ENCODE data around the gene AK8.

Gene AK8

DNA sequence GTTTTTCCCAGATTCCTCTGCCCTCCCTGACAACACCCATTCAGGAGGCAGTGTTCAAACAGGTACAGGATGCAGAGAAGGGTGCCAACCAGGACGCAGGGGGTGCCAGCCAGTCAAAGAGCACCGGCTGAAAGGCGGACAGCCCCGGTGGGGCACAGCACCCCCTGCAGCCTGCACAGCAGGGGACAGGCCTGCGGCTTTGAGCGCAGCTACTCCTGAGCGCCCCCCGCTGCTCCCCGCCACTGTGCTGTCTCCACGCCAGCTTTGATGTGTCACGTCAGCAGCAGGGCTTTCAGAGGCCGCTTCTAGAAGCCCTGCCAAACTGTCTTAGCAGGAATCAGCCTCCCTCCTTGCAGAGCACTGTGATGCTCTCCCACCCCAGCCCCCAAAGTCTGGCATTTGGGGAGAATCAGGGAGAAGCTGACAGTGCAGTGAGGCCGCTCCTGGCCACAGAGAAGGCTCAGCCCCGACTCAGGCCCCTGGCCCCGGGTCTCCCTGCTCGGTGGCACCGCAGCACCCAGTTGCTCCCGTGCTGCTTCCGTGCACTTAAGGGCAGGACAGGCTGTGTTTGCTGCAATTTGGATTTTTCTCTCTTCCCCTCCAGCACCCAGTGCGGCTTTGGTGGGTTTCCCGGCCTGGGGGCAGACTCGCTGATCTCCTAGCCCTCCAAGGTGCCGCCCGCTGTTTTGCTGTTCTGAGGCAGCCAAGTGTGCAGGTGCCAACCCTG, 20.3 kb downstream of the AK8 start:
- DNase-seq = no peak

GRCh38 chr9:132857031-132857430, 21.1 kb downstream of the AK8 start:
- no peak for DNase-seq

DNA sequence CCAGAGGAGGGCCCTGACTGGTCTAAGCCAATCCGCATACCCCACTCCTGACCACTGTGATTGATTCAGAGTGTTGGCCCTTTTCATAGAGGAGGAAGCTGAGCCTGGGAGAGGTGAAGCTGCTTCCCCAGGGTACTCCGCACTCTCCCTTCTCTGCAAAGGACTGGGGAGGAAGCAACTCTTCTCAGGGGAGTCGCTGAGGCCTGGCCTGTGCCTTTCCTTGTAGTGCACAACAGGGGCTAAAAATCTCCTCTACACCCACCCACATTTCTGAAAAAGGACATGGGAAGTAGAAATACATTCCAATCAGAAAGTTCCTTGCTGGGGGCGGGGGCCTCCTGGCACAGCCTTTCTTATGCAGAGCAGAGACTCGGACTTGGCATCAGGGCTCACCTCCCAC, 22.2 kb downstream of the AK8 start:
- DNase-seq = no peak

DNA sequence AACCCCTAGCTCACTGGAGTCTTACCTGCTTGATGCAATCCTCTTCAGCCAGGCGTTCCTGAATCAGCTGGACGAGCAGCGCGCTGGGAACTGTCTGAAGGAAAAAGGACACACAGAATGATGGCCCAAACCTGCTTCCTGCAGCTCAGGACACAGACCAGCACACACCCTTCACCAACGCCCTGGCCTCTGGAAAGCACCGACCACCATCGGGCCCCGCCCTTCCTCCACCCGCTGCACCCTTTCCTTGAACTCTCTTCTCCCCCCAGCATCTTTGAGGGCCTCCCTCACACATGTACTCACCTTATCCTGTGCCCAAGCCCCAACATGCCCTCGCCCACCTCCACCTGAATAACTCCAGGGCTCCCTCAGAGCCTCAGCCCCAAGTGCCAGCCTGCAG, 23.3 kb downstream of the AK8 start:
- DNase-seq = no peak

- DNase-seq = no peak
Observed at GRCh38 chr9:132853482-132853881, 24.6 kb downstream of the AK8 start.

DNA sequence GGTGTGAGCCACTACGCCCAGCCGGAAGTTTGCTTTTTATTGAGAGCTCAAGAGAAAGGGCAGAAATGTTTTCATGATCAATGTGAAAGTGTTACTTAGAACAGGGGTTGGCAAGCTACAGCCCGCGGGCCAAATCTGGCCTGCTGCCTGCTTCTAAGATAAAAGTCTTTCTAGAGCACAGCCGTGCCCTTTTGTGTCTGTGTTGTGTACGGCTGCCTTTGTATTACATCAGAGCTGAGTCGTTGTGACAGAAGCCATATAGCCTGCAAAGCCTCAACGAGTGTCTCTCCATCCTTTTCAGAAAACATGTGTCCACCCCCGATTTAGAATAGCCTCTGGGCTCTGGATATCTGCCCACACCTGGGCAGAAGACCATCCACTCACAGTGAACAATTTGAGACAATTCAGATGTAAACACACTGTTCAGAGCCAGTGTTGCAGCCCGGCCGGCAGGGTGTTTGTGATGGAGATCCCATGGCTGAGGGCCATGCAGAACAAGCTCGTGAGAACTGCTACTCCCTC, 28.8 kb downstream of the AK8 start:
- DNase-seq = peak; percentile 26

DNA sequence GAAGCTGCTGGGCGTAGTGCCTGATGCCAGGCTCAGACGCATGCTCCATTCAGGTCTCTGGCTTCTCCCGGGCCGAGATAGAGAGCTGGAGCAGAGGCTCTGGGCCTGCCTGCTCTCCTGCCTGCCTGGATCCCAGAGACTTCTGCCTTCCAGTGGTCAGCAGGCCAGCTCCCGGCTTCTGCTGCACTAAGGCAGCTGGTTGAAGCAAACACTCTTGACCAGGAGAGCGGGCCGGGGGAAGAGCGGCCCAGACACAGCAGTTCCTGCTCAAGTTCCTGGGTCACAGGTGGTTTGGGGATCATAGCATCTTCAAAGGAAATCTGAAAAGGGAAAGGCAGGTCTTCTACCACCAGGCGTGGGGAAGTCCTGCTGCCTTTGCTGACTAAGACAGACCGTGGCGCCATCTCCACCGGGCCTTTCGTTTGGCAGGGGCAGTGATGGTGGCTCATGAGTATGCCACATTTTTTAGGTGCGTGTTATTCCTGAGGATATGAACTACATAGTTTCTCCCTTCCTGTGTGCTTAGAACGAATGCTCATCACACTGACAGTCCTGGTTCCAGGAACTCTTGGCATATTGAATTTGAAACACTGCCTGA, 31.1 kb downstream of the AK8 start:
- no peak for DNase-seq

- no peak for DNase-seq
Observed at GRCh38 chr9:132846109-132846917, 31.8 kb downstream of the AK8 start.

DNA sequence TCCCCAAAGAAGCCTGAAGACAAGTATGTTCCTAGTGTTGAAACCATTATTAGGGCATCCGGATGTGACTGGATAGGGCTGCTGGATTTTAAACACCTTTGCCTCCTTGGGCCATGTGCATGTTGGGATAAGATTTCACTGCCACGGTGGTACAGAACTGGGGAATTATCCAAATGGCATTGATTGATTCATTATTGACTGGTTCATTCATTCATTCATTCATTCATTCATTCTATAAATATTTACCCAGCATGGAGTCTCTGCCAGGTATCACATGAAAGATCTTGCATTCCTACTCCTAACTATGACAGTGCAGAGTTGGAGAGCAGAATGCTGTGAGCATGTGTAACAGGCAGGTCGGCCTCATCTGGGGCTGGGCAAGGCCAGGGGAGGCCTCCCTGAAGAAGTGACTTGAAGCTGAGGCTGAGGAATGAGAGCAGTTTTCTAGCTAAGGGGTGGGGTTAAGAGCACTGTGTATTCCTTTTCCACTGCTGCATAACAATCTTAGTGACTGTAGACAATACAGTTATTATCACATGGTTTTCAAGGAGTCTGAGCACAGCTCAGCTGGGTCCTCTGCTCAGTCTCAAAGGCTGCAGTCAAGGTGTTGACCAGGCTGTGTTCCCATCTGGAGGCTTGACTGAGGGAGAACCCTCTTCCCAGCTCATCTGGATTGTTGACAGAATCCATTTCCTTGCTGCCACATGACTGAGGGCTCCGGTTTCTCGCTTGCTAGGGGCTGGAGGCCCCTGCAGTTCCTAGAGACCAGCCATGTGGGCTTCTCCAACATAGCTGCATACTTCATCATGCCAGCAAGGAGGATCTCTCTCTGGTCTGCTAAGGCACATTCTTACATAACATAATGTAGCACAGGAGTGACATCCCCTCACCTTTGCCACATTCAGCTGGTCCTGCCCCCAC, 35.7 kb downstream of the AK8 start:
- DNase-seq = no peak

- DNase-seq = no peak
Observed at GRCh38 chr9:132840980-132841379, 37.1 kb downstream of the AK8 start.

DNA sequence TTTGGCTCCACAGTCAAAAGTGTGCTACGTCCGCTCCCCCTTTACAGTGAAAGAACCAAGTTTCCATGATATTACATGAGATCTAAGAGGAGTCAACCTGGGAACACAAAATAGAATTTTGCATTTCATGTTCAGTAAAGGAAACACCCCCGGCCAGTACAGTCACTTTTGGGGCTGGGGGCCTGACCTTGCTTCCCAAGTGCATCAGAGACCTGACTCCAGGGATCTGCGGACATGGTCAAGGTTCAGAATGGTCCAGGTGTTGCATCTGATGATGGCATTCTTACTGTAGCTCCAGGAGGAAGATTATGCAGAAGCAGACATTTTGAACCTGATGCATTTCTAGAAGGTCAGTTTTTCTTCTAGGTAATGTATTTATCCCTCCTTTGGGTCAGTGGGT, 39.8 kb downstream of the AK8 start:
- no peak for DNase-seq

- DNase-seq = no peak
Observed at GRCh38 chr9:132837501-132838286, 40.4 kb downstream of the AK8 start.

- DNase-seq = no peak
Observed at GRCh38 chr9:132834343-132834742, 43.7 kb downstream of the AK8 start.

DNA sequence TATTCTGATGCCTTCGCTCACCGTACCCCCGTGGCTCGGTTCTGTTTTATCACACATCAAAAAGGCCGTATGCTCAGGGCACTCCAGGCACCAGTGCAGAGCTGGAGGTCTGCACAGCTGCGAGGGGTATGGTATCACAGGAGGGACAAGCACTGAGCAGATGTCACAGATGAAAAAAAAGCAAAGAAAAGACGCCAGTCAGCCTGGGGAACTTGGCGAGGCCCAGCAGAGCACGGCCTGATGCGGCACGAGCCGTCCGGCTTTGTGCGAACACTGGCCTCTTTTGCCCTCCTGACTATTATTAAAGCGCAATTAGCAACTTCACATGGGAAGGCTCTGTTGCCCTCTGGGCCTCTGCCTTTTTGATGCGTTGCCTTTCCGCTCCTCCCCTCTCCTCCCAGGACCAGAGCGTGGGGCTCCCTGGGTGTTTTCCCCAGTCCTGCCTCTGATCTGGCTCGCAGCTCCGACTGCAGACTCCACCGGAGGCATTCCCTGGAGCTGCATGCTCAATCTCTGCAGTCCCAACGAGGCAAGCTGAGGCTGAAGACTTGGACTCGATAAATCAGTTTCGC, 44.4 kb downstream of the AK8 start:
- DNase-seq = no peak

- no peak for DNase-seq
Observed at GRCh38 chr9:132832171-132832881, 45.8 kb downstream of the AK8 start.

DNA sequence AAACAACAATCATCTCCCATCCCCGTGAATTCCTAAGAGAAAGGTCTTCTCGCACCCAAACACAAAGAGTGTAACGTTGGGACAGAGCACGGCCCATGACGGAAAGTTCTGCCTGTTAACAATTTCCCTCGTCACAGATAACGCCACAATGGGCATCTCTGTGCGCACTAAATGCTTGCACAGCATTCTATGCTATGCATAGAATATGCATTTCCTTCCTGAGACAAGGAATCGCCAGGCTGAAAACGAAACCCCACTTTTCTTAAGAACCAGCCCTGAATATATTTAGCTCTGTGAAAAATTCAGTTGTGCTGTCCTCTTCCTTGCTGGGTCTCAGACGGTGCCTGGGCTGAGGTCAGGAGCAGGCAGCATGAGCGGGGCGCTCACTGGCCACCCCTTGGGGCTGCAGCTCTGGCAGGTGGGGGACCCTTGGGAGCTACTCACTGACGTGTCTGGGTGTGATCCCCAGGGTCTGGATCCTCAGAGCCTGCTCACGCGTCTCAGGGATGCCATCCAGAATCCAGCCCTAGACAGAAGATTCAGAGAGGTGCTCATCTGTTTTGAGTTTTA, 49.8 kb downstream of the AK8 start:
- no peak for DNase-seq

- DNase-seq = no peak
Observed at GRCh38 chr9:132827366-132827765, 50.7 kb downstream of the AK8 start.

DNA sequence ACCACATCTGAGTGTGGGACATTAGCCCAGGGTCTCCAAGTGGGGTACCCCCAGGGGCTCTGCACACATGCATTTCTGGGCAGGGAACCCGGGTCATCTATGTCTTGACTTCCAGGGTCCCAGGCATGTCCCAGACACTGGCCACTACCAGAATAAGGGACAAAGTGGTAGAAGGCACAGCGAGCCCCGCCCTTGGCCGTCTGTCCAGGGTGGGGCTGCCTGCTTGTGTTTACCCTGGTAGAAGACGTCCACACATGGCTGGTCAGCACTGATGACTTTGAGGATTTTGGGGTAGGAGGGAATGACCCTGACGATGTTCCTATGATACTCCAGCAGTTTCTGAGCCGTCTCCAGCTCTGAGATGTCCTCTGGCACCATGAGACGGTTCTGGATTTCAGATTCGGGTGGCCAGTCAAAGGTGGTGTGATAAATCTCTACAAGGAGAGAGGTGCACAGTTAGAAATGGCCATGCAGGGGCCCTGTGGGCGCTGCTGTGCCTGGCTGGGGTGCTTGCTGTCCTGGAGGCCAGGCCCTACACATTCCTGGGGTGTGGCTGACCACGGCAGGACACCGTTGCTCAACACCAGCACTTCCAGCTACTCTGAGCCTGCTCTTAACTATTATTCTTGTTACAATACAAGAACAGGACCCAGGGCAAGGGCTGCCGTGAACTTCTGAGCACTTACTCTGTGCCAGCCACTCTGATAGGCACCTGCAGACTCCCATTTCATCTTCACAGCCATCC, 51.3 kb downstream of the AK8 start:
- no peak for DNase-seq

GRCh38 chr9:132826131-132826530, 52.0 kb downstream of the AK8 start:
- no peak for DNase-seq

DNA sequence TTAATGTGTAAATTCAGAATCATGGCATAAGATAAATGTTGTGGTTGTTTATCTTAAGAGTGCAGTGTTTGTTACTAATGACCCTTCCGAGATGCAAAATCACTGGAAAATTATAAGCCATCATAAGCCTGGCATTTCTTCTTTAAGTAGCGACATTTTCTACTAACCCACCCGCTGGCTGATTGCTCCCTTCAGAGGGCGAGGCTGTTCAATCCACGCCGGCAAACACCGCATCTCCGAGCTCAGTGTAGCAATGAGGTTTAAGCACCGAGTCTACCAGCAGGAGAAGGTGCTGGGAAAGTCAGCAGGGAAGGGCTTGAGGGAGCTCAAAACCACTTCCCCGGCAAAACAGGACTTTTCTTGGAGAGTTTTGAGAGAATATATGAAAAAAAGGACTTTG, 52.7 kb downstream of the AK8 start:
- no peak for DNase-seq

All from NCI-H774 (cell line).